GM06990 (cell line): ENCODE data around the gene DLX4.

ENCODE experiments used
- DNase-seq: peaks from one replicate; pipeline ENCODE4 v3.0.0-alpha.2; 2011; ENCODE audit not compliant: insufficient read length; ENCODE audit errors: extremely low read depth
- H3K27me3 ChIP-seq: replicated peaks from 2 replicates; pipeline ENCODE4 v1.6.0; 2011; ENCODE audit warnings: low read length; ENCODE audit not compliant: control insufficient read depth, insufficient read depth
- H3K36me3 ChIP-seq: 2 replicates; pipeline ENCODE4 v1.5.1; 2011; ENCODE audit warnings: low read length; ENCODE audit not compliant: control insufficient read depth, insufficient read depth
- H3K4me3 ChIP-seq: replicated peaks from 2 replicates; pipeline ENCODE4 v1.5.1; 2011; ENCODE audit warnings: low read depth, mild to moderate bottlenecking, control low read depth, low read length
- TF ChIP-seq, protein P1 (sequence below): IDR thresholded peaks from 2 replicates; pipeline ENCODE4 v1.5.1; 2011; ENCODE audit warnings: low read length, control low read depth, mild to moderate bottlenecking, inconsistent platforms; ENCODE audit not compliant: insufficient read depth, poor library complexity, severe bottlenecking

The DLX4 gene

GRCh38 chr17:49925921-49926320, 43.1 kb upstream of the DLX4 start:
- DNase-seq = no peak
- TF ChIP-seq, protein P1, sequence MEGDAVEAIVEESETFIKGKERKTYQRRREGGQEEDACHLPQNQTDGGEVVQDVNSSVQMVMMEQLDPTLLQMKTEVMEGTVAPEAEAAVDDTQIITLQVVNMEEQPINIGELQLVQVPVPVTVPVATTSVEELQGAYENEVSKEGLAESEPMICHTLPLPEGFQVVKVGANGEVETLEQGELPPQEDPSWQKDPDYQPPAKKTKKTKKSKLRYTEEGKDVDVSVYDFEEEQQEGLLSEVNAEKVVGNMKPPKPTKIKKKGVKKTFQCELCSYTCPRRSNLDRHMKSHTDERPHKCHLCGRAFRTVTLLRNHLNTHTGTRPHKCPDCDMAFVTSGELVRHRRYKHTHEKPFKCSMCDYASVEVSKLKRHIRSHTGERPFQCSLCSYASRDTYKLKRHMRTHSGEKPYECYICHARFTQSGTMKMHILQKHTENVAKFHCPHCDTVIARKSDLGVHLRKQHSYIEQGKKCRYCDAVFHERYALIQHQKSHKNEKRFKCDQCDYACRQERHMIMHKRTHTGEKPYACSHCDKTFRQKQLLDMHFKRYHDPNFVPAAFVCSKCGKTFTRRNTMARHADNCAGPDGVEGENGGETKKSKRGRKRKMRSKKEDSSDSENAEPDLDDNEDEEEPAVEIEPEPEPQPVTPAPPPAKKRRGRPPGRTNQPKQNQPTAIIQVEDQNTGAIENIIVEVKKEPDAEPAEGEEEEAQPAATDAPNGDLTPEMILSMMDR = no peak
- no peaks in the 10 kb centered on the region; the same call in none of the 2 replicates for H3K27me3 ChIP-seq
- no peaks in the 10 kb centered on the region for H3K36me3 ChIP-seq
- no peak overlapping the region for H3K4me3 ChIP-seq

GRCh38 chr17:49926886-49927285, 42.1 kb upstream of the DLX4 start:
- no peak overlapping the region for H3K4me3 ChIP-seq
- TF ChIP-seq, protein P1 = no peak
- peaks cover 2% of the 10 kb centered on the region for H3K27me3 ChIP-seq
- DNase-seq = no peak
- no peaks in the 10 kb centered on the region for H3K36me3 ChIP-seq

DNA sequence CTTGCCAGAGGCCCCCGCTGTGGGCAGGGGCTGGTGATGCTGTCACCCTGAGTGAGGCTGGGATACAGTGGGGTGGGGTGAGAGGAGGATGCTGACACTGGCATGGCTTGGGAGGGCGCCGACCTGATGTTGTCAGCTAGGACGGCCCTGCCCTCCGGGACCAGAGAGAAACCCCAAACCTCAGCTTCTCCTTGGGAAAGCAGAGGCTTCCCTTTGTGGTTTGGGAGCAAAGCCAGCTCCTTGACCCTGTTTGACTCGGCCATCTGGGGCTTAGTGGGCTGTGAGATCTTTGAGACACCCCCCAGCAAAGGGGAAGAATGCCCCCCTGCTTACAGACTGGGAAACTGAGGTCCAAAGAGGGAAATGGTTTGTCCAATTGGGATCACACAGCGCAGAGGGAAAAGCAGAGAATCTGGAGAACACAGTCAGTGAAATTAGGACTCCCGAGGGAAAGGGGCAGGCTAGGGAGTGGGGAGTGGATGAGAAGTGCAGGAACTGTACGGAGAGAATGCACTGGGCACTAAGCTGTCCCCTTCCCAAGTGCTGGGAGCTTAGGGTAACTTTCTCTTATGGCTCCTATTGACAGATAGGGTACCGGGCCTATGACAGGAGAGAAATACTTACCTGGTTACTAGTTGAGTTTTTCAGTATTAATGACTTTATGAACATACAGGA, 40.7 kb upstream of the DLX4 start:
- Histone ChIP-seq H3K36me3 (no peaks in the 10 kb centered on the region), H3K27me3 (peaks cover 2% of the 10 kb centered on the region), H3K4me3 (no peak overlapping the region)
- TF ChIP-seq, protein P1 = no peak
- DNase-seq = no peak

GRCh38 chr17:49928837-49929475, 40.0 kb upstream of the DLX4 start:
- H3K27me3 ChIP-seq = peaks cover 2% of the 10 kb centered on the region
- H3K4me3 ChIP-seq = no peak overlapping the region
- TF ChIP-seq, protein P1 = no peak
- DNase-seq = no peak
- no peaks in the 10 kb centered on the region for H3K36me3 ChIP-seq

- H3K27me3 ChIP-seq = peaks cover 2% of the 10 kb centered on the region
- no peak for DNase-seq
- TF ChIP-seq, protein P1 = no peak
- no peaks in the 10 kb centered on the region for H3K36me3 ChIP-seq
- H3K4me3 ChIP-seq = no peak overlapping the region
These were observed 38.1 kb upstream of the DLX4 start for GRCh38 chr17:49930880-49931279.
